ENCODE measurements around the gene GOLGA8N.
"Not testable (repeated sequence)": the region's sequence is repeated elsewhere in the genome, so short reads cannot be mapped to it uniquely, and the experiment has no call there.

GRCh38 chr15:32614712-32615050 is 21.4 kb downstream of the GOLGA8N start:
- TF ChIP-seq CTCF (IDR thresholded peaks at IDR 0.05; ENCODE audit: insufficient read depth, low read length, poor library complexity, severe bottlenecking); EZH2phosphoT487 (conservative IDR thresholded peaks at IDR 0.05; ENCODE audit: low read length): not testable (repeated sequence)

Data from SU-DHL-6 (cell line).